ENCODE results near the gene PITX1. TPM values are rescaled to one million over a fixed set of nuclear protein-coding genes. Genes with fewer than 3 reads are reported as not detected.

The PITX1 gene
- total RNA-seq, 1 experiment from 2014 or later = 52.2 TPM

Other genes starting within 250 kb of the PITX1 start
- gene C5orf24, start 188.3 kb downstream of the PITX1 start, total RNA-seq (2014; rRNA removed; shearing (Covaris generic)) = 19.7 and 33.4 TPM in 2 replicates
- 30.5 and 34.7 TPM in 2 replicates for gene TXNDC15, start 159.9 kb downstream of the PITX1 start, total RNA-seq (2014; rRNA removed; shearing (Covaris generic))
- 9.1 and 10.0 TPM in 2 replicates for gene PCBD2, start 129.1 kb downstream of the PITX1 start, total RNA-seq (2014; rRNA removed; shearing (Covaris generic))
- 0.13 and 0.30 TPM in 2 replicates for gene CATSPER3, start 66.3 kb downstream of the PITX1 start, total RNA-seq (2014; rRNA removed; shearing (Covaris generic))

Data from HT1080 (cell line).